ENCODE results near the gene FSTL4.

FSTL4 gene

DNA sequence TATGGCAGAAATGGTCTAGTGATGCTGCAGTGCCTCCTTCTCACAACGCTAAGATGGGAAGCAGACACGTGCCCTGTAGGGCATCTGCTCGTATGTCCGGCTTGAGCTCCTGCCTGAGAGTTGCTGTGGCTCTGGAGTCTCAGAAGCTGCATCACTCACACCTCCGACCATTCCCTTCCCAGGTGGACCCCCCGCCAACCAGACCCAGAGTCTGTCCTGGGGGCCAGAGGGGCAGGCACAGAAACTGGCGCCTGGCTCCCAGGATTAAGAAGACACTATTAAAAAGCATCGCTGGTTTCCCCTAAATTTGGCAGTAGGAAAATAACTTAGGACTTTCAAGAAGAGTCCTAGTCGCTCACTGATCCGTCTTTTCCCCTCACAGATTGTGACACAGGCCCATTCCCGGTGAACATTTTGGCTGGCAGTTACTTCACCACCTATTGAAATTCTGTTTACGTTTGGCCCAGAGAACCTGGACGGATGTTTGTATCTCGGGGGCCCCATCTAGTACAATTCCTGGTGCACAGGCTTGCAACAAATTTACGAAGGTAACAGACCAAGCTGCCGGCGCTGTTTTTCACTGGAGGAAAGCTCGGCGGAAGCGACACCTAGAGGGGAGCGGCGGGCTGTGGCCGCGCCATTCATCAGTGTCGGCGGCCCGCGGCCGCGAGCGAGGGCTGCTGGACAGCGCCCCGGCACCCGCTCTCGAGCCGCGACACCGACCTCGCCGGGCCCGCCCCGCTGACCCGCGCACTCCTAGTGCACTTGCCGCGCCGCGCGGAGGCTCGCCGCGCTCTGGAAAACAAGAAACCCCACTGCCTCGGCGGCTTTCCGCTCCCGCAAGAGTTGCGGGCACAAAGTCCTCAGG, 1.6 kb downstream of the FSTL4 start:
- DNase-seq (ENCODE audit: low spot score), result no peak

DNA sequence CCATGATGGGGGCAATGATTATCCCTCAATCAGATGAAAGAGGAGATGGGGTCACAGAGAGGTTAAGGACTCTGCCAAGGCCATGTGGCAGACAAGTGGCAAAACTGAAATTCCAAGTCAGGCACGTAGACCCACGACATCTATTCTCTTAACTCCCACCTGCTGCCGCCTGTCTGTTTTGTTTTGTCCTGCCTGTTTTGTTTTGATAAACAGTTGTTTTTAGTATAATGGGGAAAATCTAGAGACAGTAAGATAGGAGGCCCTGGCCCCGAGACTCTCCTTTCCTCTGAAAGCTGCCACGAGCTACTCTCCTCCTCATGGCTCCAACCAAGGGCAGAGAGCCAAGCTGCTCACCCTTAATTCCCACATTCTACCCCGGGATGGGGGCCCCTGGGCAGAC, 4.9 kb downstream of the FSTL4 start:
- DNase-seq (ENCODE audit: low spot score), result no peak

DNA sequence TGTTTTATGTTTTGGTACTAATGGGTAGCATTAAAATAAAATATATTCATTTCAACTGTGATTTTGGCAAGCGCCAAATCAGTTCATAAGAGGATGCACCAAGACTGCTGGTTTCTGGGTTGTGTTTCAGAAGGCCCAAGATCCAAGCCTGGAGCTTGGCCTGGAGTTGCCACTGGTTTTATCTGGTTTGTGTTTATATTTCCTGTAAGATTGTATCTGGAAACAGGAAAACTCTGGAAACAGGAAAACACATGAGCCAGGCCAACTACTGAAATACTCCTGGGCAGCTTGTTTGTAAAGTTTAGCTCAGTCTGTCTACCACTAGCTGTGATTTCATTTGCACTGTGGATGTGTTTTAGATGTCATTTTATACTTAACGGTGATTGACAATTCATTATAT, 5.5 kb downstream of the FSTL4 start:
- DNase-seq (ENCODE audit: low spot score), result no peak

DNA sequence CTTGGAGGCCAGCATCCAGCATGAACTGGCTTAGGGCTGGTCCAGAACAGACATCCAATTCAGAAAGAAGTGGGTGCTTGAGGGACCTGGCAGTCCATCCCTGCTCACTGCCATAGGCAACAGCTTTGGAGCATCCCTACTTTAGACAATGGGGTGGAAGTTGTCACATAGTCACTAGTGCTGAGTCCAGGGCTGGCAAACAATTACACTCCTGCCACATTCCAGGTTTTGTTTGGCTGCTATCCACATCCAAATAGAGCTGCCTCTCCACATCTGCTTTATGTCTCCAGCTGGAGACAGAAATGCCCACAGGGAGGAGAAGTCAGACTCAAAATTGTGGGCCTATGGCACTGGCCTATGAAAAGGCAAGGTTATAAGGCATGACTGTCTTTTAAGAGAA, 7.0 kb downstream of the FSTL4 start:
- no peak for DNase-seq (ENCODE audit: low spot score)

DNA sequence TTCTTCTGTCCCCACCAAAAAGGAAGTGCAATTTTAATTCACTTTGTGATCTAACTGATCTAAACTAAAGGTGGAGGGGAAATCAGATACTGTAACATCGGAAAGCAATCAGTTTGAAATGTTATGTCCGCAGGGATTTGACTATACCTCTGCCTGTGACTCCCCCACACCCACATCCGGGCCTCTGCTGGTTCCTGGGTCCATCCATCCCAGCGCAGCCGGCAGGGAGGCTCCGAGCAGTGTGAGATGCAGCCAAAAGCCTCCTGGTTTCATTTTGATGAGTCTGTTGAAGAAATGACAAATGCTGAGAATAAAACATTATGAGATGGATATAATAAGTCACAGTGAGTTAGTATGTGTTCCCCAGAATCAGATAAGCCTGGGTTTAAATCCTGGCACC, 8.6 kb downstream of the FSTL4 start:
- DNase-seq (ENCODE audit: low spot score), result no peak

DNA sequence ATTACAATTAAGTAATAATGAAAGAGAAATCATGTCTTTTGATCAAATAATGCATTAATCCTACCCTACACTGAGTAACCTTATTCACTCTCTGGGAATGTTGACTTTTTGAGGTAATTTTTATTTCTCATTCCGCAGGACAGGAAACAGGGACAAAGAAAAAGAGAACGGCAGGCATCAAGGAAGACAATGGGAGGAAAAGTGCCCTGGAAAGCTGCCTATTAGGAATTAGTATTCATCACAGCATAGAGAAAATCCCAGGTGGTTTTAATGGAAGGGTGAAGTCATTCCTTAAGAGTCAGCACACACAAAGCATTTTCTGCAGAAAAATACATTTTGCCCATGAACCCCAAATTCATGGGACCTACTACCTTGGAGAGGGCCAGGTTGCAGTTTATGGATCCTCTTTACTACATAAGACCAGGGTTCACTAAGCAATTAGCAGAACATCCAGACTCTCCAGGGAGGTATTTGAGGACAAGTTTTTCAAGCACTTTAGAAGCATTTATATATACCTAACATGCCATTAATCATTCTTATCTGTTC, 9.4 kb downstream of the FSTL4 start:
- no peak for DNase-seq (ENCODE audit: low spot score)

DNA sequence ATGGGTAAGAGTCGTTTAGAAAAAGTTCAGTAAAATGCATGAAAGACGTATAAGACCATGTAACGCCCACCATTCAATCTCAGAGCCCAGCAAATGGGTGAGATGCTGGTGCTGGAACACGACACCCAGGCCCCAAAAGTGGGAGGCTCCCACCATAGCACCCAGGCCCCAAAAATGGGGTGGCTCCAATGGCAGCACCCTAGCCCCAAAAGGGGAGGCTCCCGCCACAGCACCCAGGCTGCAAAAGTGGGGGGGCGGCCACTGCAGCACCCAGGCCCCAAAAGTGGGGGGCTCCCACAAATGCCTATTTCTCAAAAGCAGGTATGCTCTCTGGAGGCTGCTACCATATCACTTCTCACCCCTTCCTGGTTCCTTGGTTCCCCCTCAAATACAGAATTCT, 12.7 kb downstream of the FSTL4 start:
- no peak for DNase-seq (ENCODE audit: low spot score)

DNA sequence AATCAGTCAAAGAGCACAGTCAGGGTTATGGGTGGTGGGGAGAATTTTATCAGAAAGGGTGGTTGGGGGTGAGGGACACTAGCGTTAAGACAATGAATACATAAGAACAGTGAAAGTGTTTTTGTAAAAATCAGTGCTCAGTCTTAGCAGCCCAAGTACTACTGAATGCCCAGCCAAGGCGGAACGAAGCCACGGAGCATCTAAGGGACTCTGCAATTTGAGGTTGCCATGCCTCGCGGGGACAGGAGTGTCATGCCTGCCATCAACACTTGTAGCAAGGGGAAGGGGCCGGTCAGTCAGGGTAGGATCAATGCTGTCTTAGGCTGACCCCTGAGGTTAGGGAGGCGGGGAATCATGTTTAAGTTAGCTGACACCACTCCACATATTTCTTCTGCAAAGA, 13.3 kb downstream of the FSTL4 start:
- DNase-seq (ENCODE audit: low spot score), result no peak

DNA sequence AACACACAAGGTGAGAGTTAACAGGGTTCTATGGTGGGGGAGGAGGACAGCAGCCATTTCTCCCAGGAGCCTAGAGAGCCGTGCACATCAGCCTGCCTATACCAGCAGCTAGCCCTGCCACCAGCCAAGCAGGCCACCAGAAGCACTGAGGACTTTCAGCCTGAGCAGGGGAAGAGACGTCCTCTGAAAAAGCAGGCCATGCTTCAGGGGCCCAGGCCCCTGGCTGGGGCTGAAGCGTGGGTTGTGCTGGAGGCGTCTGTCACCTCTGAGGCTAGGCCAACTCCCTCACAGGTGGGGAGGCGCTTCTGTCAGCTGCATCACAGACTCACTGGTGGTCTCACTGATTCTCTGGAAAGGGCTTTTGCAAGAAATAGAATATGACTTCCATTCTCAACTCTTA, 16.3 kb downstream of the FSTL4 start:
- no peak for DNase-seq (ENCODE audit: low spot score)

DNA sequence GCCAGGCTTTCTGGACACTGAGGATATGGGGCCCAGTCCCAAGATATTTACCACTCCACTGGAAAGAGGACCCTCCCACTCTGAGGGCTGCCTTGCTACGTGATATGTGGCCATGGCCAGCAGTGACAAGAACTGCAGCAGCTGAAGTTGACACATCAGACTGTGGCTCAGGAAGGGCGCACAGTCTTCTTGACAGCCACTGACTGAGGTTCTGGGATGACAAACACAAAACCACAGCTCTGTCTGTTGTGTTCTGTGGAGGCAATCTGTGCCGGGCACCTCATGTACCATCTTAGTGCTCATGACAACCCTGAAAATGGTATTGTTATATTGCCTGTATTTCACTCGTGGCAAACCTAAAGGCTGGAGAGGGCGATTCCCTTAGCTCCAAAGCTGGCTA, 16.9 kb downstream of the FSTL4 start:
- no peak for DNase-seq (ENCODE audit: low spot score)

DNA sequence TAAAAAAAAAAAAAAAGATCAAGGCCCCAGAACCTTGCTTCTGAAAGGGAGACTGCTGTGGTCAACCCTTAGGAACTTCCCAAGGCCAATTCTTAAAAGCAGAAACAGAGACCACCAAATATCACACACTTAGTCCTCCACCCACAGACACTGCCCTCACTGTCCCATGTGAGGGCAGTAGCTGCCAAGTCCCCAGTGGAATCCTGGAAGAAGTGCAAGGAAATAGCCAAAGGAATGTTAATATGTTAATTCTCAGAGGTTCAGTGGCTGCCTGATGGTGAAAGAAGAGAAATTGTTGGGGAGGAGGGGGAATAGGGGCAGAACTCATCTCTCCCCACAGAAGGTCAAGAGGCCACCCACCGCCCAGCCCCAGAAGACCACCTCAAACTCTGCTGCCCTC, 23.1 kb downstream of the FSTL4 start:
- no peak for DNase-seq (ENCODE audit: low spot score)

DNA sequence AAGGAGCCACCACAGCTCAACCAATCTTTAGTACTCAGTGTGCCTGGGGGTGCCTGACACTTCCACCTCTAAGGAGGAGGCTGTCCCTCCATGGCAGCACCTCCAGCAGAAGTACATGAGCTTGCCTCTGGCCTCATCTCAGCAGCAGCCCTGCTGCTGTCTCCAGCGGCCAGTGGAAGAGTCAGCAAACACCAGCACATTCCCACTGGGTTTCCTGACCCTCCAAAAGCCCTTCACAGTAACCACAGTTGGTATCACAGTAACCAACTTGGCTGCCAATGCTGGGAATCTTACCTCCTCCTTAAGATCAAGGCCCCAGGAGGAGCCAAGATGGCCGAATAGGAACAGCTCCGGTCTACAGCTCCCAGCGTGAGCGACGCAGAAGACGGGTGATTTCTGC, 29.4 kb downstream of the FSTL4 start:
- no peak for DNase-seq (ENCODE audit: low spot score)

DNA sequence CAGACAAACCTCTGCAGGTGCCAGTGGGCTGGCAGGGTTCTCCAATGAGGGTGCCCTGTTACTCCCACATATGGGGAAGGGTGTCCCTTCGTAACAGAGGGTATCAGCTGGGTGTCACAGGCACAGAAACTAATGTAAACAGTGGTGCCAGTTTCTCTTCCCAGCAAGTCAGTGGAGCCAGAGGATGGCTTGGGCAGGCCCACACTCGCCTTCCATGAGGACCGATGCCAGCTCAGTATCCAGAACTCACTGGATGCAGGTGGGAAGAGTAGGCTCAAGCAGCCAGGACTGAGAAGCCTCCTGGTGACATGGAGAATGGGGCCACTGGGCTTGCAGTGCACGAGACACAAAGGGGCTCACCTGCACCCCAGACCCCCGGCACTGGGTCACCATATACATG, 30.4 kb downstream of the FSTL4 start:
- DNase-seq (ENCODE audit: low spot score), result no peak

DNA sequence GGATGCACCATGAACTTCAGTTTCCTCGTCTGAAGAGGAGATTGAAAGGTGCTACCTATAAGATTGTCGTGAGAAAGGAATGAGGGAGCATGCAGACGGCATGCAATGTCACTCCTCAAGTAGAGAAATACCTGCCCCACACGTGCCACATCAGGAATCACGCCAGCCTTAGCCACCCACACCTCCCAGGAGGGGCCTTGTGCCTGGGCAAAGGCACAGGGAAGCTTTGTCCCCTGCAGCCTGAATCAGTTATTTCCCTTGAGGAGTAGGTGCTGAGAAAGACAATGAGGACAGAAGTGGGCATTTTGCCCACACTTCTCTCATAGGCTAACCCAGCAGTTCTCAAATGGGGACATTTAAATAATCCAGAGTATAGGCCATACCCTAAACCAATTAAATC, 31.0 kb downstream of the FSTL4 start:
- no peak for DNase-seq (ENCODE audit: low spot score)

DNA sequence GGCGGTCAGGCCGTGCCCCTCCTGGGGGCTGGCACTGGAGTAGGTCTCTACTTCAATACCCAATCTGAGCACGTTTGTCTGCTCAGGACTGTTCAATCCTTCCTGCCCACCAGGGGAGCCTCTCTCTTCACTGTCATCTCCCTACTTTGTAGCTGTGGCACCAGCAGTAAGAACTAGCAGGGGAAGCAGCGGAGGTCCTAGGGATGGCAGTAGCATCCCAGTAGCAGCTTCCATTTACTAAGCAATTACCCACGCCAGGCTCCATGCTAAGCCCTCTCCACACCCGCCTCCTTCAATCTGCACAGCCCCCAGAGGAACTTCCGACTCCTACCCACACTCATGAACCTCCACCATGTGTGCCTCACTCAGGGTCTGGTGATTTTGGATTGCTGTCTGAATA, 31.7 kb downstream of the FSTL4 start:
- no peak for DNase-seq (ENCODE audit: low spot score)

DNA sequence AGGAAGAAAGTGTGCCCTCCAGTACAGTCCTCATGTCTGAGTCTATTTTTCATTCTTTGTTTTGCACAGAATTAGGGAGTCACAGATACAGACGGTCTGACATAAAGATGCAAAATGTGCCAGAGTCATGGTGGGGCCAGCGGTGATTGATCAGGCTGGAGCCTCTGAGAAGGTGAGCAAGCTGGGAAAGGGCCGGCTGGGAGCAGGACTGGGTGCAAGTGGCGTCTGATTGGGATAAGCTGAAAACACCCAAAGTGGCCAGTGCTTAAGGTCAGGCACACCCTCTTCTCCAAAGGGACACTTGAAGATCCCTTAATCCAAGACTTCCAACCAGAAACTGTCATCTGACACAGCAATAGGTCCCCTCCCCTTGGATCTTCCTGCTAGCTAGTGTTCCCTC, 32.6 kb downstream of the FSTL4 start:
- DNase-seq (ENCODE audit: low spot score), result no peak

DNA sequence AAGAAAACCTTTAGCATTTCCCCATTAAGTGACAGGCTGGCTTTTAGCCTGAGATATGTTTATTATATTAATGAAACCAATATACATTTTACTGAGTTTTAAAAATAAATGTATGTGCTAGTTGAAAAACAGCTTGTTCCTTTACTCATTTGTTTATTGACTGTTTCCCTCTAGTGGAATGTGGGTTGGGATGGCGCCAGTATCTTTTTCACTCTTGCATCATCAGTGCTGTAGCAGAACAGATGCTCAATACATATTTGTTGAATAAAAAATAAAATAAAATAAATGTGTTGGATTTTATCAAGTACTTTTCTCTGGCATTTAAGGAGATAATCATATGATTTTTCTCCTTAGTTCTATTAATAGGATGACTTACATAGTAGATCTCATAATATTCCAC, 43.0 kb downstream of the FSTL4 start:
- no peak for DNase-seq (ENCODE audit: low spot score)

DNA sequence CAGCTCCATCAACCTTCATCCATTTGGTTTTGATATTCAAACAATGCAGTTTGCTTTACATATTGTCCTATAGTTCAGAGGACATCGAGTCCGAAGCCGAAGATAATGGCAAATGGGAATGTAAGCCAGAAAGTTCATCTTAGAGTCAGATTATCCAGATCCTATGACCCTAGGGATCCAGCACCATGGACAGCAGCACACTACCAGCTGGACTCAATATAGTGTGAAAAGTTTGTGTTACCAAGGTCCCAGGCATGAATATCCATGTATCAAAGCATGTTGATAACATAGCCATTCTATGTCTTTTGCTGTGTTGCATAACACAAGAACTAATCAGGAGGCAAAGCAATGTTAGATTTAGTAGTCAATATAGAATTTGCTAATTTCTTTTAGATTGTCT, 46.3 kb downstream of the FSTL4 start:
- DNase-seq (ENCODE audit: low spot score), result peak; percentile 57

DNA sequence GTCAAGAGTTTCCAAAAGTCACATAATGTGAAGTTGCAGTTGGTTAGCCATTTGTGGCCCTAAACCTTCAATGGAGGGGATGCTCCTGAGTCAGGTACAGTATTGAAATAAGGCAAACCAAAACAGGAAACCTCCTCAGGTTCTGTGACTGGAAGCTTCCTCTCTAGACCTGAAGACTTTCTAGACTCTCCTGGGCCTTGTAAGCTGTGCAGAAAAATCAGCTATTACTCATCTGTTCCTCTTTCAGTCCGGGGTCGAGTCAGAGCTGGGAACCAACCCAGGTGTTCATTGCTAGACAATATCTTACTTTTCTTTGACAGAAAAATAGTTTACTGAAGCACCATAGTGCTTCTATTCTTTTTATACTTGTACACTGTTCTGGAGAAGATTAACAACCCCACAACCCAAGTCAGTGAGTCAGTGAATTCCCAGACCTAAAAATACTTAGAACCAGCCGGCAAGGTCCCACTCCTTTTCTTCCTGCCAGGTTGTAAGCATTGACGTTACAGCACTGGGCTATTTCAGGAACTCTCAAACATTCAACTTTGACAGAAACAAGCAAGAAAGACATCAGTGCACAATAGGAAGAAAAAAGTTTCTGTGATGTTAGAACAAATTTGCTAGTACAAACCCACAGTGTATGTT, 47.3 kb downstream of the FSTL4 start:
- no peak for DNase-seq (ENCODE audit: low spot score)

DNA sequence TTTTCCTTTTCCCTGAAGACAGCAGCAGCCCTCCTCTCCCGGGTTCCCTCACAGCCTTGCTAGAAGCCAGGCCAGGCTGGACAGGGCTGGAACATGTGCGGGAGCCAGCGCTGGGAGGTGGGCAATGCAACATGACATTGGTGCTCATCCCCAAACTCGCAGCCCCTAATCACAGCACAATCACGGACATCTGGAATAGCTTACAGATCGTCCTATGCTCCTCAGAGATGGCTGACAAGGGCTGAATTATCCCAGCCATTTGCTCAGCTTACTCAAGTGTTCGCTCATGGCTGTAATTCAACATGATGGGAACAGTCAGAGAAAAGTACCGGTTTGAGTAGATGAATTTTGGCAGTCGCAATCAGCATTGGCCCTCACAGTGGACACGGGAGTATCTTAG, 49.8 kb downstream of the FSTL4 start:
- DNase-seq (ENCODE audit: low spot score), result no peak

DNA sequence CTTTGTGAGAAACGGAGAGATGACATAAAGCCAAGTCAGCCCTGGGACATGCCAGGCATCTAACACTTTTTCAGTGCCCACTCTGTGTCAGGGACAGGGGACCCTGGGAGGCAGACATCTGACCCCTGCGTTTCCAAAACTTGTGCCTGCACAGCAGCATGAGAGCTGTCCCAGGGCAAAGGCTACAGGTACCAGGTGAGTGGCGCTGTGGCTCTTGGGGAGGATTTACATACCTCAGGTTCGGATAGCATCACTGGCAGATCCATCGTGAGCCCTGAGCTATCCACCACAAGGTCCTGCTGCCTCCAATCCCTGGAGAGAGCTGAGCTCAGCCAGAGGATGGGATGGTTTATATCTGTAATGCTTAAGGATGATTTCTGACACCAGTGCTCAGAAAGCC, 52.4 kb downstream of the FSTL4 start:
- DNase-seq (ENCODE audit: low spot score), result no peak

DNA sequence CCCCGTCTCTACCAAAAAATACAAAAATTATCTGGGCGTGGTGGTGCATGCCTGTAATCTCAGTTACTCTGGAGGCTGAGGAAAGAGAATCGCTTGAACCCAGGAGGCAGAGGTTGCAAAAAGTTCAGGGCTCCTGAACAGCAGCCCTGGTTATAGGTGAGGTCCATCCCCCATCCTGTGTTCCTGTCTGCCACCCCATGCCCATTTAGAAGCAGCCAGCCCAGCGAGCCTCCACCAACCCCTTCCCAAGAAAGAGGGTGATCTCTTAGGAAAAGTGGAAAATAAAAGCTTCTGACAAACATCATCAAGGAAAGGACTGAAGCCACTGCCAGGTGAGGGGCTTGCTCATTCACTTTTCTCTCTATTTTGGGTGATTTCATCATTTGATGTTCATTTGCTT, 55.8 kb downstream of the FSTL4 start:
- no peak for DNase-seq (ENCODE audit: low spot score)

DNA sequence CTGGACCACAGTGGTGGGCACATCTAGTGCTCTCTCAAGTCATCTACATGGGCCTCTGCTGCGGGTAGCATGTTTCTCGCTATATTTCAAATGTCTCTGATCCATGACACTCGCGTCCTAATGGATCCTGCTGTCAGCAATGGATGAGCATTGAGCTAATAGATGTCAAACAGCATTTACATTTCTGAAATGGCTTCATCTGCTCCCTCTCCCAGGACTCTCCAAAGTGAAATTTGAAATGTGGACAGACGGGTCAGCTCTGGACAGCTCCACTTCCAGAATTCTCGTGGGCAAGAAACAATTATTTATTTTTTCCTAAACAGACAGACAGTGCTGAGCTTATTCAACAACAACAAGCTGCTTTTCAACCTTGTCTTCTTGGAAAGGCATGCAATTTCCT, 58.1 kb downstream of the FSTL4 start:
- DNase-seq (ENCODE audit: low spot score), result no peak
